Dermis microvascular lymphatic vessel endothelial cell (primary cell): ENCODE data around the gene RALGAPA2. TPM values are rescaled to one million over a fixed set of nuclear protein-coding genes. Genes with fewer than 3 reads are reported as not detected.
"Not testable (repeated sequence)": the region's sequence is repeated elsewhere in the genome, so short reads cannot be mapped to it uniquely, and the experiment has no call there.

Source experiments
- DNase-seq, 2 donors: peaks; one replicate each; pipeline versions ENCODE4 v3.0.0 to v3.0.0-alpha.2; 2010; ENCODE audit warnings: low read depth in 2 of 2
- total RNA-seq: library from RNA; depleted of rRNA; stranded (reverse); fragments of >200 nt; gene quantifications from 2 replicates; pipeline ENCODE4 v1.2.1, GENCODE V29; 2014

Gene RALGAPA2
- total RNA-seq, 1 donor from 2014 or later, result 20.4 TPM

- DNase-seq, result no peak
Measured at GRCh38 chr20:20369250-20370093, 343.0 kb downstream of the RALGAPA2 start.

GRCh38 chr20:20368418-20369249, 343.8 kb downstream of the RALGAPA2 start:
- DNase-seq, result no peak

- no peak for DNase-seq
Measured at GRCh38 chr20:20367575-20368417, 344.6 kb downstream of the RALGAPA2 start, which contains the start of gene INSM1. TSS of gene INSM1 (plus strand) at chr20:20368104. CDS start at chr20:20368268, 164 bp downstream.

- DNase-seq, result no peak
Measured at GRCh38 chr20:20366876-20367574, 345.4 kb downstream of the RALGAPA2 start.

GRCh38 chr20:20366551-20366875, 345.9 kb downstream of the RALGAPA2 start:
- DNase-seq, result no peak

- DNase-seq, result no peak
Measured at GRCh38 chr20:20365480-20366161, 346.8 kb downstream of the RALGAPA2 start.

- DNase-seq, result no peak
Measured at GRCh38 chr20:20364593-20365479, 347.6 kb downstream of the RALGAPA2 start.

GRCh38 chr20:20363799-20364592, 348.4 kb downstream of the RALGAPA2 start:
- no peak for DNase-seq

- DNase-seq, result no peak
Measured at GRCh38 chr20:20363434-20363798, 349.0 kb downstream of the RALGAPA2 start.

GRCh38 chr20:20362774-20363433, 349.5 kb downstream of the RALGAPA2 start:
- no peak for DNase-seq

- DNase-seq, result peak; percentile 33 to 59
Measured at GRCh38 chr20:20360464-20360863, 352.0 kb downstream of the RALGAPA2 start.

- DNase-seq, result no peak
Measured at GRCh38 chr20:20359628-20360027, 352.8 kb downstream of the RALGAPA2 start.

GRCh38 chr20:20358801-20359200, 353.6 kb downstream of the RALGAPA2 start:
- DNase-seq, result no peak

- DNase-seq, result not testable (repeated sequence)
Measured at GRCh38 chr20:20355503-20355902, 356.9 kb downstream of the RALGAPA2 start.

- DNase-seq, result no peak
Measured at GRCh38 chr20:20353576-20353975, 358.9 kb downstream of the RALGAPA2 start.

GRCh38 chr20:20344476-20344875, 368.0 kb downstream of the RALGAPA2 start:
- DNase-seq, result no peak

GRCh38 chr20:20343932-20344331, 368.5 kb downstream of the RALGAPA2 start:
- DNase-seq, result peak in 1 of 2 donors; percentile 24
